Measurements from ENCODE around the gene RIGI.
"Not testable (repeated sequence)": the region's sequence is repeated elsewhere in the genome, so short reads cannot be mapped to it uniquely, and the experiment has no call there.

Gene RIGI

DNA sequence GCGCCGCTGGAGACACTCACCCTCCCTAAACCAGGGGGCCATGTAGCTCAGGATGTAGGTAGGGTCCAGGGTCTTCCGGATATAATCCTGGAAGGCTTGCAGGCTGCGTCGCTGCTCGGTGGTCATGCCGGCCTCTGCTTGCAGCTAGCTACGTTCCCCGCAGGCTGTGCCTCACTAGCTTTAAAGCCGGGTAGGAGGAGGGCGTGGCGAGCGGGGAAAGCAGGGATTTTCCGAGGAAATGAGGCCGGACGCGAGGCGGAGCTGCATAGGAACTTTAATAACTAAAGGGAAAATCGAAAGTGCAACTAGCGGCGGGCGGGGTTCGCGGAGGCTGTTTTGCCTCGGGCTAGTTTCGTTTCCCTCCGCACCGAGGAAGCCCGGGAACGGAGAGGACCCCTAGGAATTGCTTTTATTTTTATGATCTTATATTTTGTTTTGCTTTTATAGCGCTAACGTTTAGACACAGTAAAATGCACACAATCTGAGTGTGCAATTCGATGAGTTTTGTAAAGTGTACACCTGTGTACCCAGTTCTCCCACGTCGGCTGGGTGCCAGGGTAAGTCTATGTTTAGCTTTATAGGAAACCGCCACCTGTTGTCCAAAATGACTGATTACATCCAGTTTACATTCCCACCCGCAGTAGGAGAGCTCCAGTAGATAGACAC, at the start of gene RIGI:
Gene RIGI, minus strand, starts transcription at position 156 of the 666 bp plus-strand sequence. Its CDS starts 30 bp downstream, at position 126.
- DNase-seq: peak; percentile 79 to 90

DNA sequence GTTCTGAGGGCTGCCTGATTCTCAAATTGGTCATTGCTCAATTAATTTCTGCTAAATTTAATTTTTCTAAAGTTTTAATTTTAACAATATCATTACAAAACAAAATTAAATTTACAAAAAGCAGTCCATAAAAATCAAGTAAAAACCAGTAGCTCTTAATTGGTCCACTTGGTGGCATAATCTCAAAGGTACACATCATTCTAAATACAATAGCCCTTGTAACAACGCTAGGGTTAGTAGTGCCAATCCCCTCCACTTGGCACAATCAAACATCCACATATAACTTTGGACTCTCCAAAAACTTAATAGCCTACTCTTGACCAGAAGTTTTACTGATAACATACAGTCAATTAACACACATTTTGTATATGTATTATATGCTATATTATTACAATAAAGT, 48.9 kb upstream of the RIGI start:
- DNase-seq: no peak

DNA sequence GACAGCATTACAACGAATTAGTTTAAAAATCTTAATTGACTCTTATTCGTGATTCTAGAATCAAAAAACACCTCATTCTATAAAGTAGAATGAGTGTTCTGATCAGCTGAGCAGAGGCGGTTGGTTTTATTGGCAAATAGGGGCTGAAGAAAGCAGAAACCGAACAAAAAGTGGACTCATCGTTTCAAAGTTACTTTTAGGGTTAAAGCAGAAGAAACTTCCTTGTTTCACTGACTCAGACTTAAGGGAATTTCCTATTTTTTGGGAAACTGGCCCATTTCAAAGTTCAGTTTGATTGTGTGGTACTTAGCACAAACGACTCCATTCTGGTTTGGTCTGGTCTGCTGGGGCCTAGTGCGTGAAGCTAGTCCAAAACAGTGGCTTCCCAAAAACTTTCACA, 47.8 kb upstream of the RIGI start:
- no peak for DNase-seq

DNA sequence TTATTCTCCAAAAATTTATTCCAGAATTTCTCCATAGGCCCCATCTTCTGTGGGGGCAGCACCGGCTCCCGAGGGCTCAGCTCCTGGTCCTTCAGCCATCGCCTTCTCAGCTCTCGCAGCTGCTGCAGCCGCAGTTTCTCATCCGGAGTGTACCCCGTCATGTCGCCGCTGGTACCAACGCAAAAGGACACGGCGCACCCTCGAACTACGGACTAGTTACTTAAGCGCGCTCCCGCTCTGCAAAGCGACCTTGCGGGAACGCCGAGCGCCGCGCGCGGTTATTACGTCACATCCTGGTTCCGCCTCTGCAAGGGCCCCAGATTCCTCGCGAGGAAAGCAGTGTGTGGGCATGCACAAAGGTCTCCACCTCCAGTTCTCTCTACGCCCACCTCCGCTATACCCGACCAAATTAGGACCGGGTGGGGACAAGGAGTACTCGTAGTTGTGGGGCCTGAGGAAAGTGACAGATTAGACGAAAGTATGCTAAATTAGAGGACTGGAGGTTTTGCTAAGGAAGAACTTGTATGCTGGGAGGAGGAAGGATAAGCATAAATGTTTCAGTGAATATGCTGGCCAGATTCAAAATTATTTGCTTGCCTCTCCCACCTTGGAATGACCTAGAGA, 47.0 kb upstream of the RIGI start, which contains the start of gene NDUFB6:
Gene NDUFB6, minus strand, starts transcription at position 260 of the 624 bp plus-strand sequence. Its CDS starts 99 bp downstream, at position 161.
- DNase-seq: peak; percentile 94 to 95

DNA sequence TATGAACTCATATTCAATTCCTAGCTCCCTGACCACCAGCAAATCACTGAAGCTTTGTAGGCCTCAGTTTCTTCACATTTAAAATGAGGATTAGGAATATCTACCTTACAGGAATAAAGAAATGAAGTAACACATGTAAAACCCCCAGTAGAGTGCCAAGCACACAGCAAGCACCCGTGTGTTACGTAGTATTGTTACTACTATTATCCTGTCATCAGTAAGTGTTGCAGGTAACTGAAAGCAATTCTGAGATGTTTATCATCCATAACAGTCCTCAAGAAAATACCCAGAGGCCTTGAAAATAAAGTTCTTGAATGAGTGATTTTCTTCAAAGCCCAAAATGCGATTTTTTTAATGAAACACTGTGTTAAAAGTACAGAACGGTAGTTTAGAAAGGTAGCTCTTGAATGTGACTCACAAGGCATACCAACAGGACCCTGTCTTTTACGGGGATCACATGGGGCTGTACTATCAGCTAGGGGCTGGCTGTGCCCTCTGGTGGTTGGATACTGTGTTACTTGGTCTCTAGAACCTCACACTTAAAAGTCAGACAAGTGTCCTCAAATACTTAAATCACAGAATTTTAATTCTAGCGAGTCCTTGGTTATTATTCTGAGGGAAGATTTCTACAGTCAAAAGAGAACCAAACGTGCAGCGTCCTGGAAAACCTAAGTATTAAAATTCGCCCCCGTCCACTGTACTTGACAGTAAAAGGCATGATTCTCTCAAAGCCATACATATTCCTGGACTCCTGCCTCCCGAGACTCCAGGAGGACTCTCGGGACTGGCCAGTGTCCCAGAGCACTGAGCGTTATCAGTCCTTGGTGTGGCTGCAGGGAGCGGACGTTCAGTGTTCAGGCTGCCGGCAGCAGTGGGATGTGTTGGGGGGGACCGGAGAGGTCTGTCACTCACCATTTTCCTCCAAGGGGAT, 46.2 kb upstream of the RIGI start:
- peak; percentile 80 to 84 for DNase-seq

DNA sequence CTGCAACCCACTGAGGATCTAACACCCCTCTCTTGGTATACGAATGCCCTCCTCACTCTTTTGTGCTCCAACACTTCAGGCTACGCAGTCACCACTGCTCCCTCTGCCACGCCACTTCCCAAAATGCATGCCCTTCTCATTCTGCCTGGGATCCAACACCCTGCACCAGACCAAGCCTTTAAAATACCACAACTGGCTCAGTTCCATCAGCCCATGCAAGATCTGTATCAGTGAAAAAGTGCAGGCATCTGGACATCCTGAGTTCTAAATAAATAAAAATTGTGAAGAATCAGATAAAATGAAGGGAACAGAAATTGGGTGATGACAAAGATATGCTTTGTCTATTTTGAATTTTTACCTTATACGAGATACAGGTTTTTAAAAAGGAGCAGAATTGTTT, 44.3 kb upstream of the RIGI start:
- DNase-seq: no peak

DNA sequence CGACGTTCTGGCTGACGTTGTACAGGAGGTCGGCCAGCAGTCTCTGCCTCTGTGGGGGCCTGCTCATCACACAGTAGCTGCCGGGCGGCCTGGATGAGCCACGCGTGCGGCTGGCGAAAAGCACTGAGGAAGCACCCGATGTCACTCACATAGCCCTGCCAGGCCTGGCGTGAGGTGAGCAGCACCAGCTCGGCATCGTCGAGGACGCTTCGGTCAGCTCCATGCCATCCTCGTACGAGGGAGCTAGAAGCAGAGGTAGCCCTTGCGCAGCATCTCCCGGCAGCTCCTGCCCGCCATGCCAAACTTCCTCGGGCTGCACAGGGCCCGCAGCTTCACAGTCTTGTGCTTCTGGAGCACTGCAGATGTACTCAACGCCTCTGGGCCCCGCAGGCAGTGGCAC, 40.8 kb upstream of the RIGI start:
- no peak for DNase-seq

DNA sequence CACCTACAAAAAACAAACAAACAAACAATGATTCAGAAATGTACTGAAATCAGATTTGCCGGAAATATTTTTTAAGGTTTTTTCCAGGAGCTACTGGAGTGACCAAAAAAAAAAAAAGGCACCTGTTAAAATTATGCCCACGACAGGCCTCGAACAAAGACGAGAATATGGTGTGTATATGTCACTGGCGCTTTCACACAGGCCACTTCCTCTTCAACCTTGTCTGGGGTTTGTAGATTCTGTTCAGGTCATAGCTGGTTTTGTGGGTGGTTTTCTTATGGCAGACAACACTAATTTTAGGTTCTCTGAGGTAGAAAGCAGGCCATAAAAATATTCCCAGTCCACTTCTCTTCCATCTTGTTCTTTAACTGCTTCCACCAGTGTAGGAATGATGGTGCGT, 40.0 kb upstream of the RIGI start:
- no peak for DNase-seq

DNA sequence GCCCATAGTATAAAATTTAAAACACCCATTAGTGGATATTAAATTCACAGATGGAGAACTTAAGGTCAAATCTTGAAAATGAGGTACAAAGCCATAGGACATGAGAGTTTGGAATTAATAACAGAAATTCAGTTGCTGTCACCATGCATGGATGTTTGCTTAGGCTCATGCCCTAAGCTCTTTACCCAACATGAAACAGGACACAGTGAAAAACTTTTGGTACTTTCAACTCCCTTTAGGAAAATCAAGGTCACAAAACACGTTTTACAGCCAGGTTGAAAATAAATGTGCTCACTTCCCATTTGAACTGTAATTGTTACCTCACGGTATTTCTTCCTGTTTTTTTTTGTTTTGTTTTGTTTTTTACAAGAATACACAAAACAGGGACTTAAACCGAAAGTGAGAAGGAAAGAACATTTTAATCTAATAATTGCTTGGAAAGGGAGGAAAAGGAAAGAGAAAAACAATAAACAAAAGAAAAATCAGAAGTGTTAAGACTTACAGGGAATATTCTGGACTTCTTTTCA, 32.5 kb upstream of the RIGI start:
- DNase-seq: no peak

DNA sequence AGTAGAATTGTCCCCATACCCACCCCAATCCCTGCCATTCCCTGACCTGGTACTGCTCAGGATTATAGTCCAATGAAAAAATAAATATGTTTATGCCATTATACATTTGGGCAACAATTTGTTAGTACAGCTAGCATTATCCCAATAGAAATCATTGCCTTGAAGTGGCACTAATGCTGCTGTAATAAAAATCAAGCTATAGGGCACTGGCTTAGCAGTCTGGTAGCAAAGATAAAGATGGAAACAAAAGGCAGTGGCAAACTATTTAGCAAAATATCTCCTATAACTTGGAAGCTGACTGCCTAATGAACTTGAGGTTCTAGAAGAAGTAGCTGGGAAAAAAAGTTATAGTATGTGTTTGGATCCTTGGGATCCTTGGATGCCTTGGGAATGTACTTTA, 28.6 kb upstream of the RIGI start:
- no peak for DNase-seq

DNA sequence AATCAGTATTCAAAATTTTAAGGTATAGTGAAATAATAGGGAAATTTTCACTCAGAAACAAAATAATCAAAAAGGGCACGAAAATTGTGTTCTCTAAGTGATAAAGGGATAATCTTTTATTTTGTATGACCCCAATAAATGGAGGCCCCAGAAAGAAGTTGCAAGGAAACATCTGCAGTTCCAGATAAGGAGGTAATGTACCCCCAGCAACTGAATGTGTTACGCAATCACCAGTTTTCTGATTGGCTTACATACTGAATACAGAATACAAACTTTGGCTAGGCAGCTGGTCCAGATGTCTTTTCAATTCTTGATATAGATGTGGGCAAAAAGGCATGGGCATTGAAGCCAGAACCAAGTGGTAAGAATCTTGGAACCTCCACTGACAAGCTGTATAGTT, 28.1 kb upstream of the RIGI start:
- no peak for DNase-seq

DNA sequence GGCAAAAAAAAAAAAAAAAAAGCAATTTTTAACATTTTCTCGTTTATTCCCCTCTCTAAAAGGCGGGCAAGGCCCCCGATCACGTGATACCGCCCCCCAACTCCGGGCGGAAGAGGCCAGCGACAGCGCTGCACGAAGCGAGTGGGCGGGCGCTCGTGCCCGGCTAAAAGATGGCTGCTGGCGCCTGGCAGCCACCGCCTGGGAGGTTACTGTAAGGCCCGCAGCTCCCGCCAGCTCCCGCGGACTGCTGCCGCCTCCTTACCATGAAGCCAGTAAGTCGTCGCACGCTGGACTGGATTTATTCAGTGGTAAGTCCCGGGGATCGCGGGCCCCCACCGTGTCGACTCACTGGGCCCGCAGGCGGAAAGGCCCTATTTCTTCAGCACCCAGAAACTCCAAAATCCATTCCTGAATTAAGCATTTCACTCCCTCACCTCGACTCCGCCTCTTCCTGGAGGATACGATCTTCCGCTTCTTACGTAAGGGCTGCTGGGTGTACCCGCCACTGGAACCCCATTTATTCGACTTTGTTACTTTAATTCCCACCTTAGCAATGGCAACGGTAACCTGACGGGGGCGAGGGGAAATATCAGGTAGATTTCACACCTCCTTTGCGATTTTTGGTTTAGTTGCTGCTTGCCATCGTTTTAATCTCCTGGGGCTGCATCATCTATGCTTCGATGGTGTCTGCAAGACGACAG, 26.3 kb upstream of the RIGI start, which contains the start of the genes SMIM27 and TOPORS:
Gene SMIM27, plus strand, starts transcription at position 156 of the 701 bp plus-strand sequence. Its CDS starts 108 bp downstream, at position 264.
Gene TOPORS, minus strand, starts transcription at position 415 of the 701 bp plus-strand sequence. Its CDS starts 150 bp downstream, at position 265.
- DNase-seq: peak; percentile 92

DNA sequence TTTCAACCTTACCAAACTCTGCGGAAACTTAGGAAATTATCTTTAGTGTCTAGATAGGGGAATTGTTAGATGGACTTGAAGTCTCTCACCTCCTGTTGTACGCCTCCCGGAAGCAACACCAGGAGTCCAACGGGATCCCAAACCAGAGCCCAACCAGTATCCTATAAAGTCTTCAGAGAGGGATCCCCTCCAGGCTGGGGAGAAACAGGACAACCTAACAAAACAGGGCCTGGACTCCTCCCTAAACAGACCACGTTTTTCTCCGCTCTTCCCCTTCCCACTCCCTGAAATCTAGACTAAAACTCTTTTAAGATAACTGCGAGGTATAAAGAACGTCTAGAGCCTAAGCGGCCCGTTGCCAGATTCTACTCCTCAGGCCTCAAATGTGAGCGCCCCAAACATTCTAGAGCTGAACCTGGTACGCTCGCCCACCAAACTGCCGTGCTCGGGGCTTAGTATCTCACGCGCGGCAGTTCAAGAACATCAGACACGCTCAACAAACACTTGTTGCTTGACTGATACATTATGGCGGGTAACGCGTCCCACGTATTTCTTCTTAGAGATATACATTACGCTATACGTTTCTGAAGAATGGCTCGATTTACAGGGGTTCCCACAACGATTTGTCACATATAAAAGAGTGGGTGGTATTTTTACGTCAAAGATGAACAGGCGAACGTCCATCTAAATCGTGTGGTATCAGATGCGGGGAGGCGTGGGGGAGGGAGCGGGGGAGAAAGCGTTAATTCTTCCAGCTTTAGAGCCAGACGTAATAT, 25.5 kb upstream of the RIGI start:
- DNase-seq: peak; percentile 41 to 56

DNA sequence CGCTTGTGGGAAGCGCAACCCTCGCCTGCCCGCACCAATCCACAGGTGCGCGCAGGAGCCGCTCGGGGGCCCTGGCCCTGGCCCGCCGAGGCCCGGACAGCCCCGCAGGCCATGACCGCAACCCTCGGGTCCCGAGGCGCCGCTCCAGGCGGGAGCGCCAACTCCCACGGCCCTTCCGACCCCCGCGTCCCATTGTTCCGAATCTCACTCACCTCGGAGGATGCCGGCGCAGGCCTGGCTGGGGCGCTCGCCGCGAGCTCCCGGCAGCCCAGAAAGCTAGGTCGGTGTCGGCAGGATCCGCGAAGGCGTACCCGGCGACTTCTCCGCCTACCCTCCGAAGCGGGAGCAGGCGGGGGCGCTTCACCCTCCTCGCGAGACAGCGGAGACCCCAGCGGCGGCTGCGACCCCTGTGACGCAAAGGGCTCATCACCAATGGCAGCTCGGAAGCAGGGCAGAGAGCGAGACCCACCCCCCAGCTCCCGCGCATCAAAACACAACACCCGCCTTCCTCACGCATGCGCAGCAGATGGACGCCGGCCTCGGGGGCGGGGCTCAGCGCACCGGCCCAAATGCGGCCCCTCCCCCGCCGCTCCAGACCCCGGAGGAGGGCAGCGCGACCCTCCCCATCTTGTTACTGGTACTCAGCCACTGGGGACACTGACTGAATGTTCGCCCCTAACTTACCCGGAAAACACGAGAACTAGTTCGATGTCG, 24.7 kb upstream of the RIGI start:
- peak; percentile 97 for DNase-seq

DNA sequence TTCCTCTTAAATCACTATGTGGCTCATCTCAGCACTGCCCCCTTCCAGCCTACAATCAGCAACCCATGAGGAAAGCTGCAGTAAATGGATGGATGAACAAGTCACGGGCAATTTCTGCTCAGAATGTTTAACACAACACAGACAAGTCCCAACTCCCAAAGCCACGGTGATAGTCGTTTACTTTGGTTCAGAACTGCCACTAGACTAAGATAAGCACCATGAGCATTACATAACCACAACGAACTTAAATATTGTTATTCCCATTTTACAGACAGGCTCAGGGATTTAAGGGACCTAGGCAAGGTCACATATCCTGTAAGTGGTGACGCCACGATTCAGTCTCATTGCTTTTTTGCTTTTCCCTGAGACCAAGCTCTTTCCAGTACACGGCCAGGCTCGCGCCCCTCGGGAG, 24.2 kb upstream of the RIGI start:
- peak in 1 of 2 donors; percentile 7 for DNase-seq

DNA sequence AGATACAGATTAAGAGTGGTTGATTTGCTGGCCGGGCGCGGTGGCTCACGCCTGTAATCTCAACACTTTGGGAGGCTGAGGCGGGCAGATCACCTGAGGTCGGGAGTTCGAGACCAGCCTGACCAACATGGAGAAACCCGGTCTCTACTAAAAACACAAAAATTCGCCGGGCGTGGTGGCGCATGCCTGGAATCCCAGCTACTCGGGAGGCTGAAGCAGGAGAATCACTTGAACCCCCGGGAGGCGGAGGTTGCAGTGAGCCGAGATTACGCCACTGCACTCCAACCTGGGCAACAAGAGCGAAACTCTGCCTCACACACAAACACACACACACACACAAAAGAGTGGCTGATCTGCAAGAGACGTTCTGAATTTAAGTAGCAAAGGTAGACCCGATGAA, 22.2 kb upstream of the RIGI start:
- DNase-seq: not testable (repeated sequence)

DNA sequence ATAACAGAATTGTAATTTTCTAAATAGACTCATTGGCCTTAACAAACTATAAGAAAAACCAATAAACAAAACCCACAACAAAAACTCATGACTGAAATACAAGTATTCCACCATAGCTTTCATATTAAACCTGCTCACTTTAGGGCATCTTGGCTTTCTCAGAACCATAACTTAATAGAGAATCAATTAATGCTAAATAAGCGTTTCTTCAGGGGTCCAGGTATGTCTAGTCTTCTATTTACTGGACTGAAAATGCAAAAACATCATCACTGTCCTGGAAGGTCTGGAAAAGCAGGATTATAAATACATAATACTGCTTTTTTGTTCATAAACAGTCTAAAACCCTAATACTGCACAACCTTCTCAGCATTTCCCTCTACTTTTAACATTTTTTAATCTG, 19.9 kb upstream of the RIGI start:
- DNase-seq: no peak

DNA sequence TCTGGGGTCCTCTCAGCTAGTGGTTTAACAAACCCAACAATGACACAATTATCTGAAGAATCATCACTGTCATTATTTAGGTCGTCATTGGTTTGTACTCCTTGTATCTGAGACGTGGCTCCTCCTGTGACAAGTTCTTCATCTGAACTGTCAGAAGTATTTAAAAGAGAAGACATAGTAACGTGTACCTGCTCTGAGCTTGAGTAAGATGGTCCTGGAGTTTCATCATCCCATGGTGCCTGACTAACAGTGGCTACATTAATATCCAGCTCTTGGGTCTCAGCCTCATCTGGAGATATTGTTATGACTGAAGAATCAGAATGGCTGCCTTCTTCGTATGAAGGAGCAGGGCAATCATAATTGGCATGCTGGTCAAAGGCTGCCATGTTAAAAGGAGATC, 17.1 kb upstream of the RIGI start:
- no peak for DNase-seq

DNA sequence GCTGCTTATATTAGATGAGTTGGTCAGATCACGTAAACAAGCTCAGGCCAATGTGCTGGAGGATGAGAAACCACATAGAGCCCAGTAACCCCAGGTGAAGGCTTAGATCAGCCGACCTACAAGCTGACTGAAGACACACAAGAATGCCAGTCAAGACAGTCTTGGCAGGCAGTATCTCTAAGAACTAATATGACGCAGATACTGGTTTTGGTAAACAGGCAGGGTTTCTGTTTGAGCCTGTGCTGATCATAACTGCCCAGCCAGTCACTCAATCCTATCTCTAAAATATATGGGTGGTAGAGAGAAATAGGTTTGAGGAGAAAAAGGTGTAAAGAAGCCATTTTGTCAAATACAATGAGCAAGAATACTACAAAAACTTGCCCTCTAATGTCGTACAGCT, 7.8 kb upstream of the RIGI start:
- DNase-seq: no peak

DNA sequence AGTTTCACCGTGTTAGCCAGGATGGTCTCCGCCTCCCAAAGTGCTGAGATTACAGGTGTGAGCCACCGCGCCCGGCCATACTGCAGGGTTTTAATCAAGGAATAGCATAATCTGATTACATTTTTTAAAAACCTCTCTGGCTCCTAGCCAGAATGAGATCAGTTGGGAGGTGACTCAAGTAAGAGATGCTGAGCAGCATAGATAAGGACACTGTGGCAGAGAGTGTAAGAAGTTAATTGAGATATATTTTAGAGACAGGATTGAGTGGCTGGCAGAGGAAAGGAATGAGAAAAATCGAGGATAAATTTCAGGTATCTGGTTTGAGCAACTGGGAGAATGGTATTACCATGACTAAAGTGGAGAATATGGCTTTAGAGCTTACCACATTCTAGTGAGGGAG, 7.3 kb upstream of the RIGI start:
- DNase-seq: no peak

DNA sequence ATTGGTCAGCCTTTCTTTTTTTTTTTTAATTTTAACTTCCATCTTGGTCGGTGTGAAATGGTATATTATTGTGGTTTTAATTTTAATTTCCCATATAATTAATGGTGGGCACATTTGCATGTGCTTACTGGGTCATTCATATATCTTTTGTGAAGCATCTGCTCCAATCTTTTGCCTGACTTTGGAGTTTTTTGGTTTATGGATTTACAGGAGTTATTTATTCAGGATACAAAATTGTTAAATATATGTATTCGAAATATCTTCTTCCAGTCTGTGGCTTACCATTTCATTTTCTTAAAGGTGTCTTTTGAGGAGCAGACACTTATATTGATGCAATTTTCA, 682 bp upstream of the RIGI start:
- no peak for DNase-seq

All from CD4-positive, alpha-beta T cell treated with Interleukin-1 beta for 1 hour (primary cell).